Mucosa of descending colon (tissue), 3 donors: ENCODE measurements around the gene IMPDH1. TPM values are rescaled to one million over a fixed set of nuclear protein-coding genes. Genes with fewer than 3 reads are reported as not detected.

Experiments used
- ATAC-seq: fragments of 200-7000 bp; cut with Tn5 transposase; one replicate; pipeline ENCODE4 v1.9.1; 2020; ENCODE audit warnings: mild to moderate bottlenecking, moderate library complexity
- DNase-seq, 3 donors: peaks; one replicate each; pipeline ENCODE4 v3.0.0-alpha.2; 2020
- H3K36me3 ChIP-seq: fragments of 200-600 bp; one replicate; pipeline ENCODE4 v1.8.0; 2021; ENCODE audit warnings: low read depth, mild to moderate bottlenecking
- H3K4me1 ChIP-seq: fragments of 200-600 bp; one replicate; pipeline ENCODE4 v1.8.0; 2021; ENCODE audit warnings: low read depth, mild to moderate bottlenecking
- H3K4me3 ChIP-seq: fragments of 200-600 bp; one replicate; pipeline ENCODE4 v1.8.0; 2021; ENCODE audit warnings: mild to moderate bottlenecking
- H3K9me3 ChIP-seq: fragments of 200-600 bp; one replicate; pipeline ENCODE4 v1.8.0; 2021; ENCODE audit warnings: mild to moderate bottlenecking
- intact Hi-C, 2 donors: fragments of 100-400 bp; cut with DNase I in 1 of 2; cut with micrococcal nuclease in 1 of 2; formaldehyde crosslinking; loops; one replicate each; pipeline versions ENCODE4 v1.11.0 to v1.11.1; 2022; cut with DNase I, micrococcal nuclease
- total RNA-seq, 3 donors: library from RNA; stranded (reverse); fragmentation: NEBNext Ultra II Directional in 2 of 3; extraction: Animal tissue kit (Norgen Biotek cat#: 25700) in 2 of 3; gene quantifications; one replicate each; pipeline versions ENCODE4 v1.2.1 to v1.2.4, GENCODE V29; 2021 to 2023
- TF ChIP-seq, protein P1 (sequence below): fragments of 200-600 bp; IDR thresholded peaks from one replicate; pipeline ENCODE4 v1.8.0; 2022; ENCODE audit warnings: antibody characterized with exemption, mild to moderate bottlenecking
- donor health status: DM: no; HTN: no; CAD: no; lungs with moderate emphysema.
- donor health status: DM: no; HTN: no; CAD: no.
- donor health status: DM: no; HTN: yes; CAD: no.

IMPDH1 gene
- total RNA-seq, 3 donors from 2014 or later: 21.3 to 37.0 (median 35.5) TPM

DNA sequence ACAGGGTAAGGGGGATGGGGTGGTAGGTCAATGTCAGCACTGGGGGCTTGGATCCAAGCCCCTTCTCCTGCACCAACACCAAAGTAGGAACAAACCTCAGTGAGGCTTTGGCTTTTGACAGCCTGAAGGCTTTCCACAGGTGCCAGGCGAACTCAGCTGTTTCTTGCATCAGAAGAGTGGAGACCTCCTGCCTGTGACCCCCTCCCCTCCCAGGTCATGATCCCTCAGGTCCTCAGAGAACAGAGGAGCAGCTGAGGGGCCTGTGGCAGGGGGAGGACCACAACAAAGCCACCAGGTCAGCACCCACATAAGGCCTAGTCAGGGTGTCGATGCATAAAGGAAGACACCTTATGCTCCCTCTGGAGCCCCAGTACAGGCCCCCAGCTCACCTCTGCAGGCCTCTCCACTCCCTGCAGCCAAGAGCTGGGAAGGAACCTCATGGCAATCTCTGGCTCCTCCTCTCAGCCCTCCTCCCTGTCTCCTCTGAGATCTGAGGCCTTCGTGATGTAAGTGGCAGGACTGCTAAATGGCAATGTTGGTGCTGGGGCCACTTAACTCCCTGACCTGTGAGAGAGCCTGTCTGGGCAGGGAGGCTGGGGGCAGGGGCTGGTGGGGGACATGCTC lies 29.2 kb downstream of the IMPDH1 start:
- intact Hi-C loops: no loop called here
- H3K36me3 ChIP-seq: no peaks in the 10 kb centered on the region
- TF ChIP-seq, protein P1, sequence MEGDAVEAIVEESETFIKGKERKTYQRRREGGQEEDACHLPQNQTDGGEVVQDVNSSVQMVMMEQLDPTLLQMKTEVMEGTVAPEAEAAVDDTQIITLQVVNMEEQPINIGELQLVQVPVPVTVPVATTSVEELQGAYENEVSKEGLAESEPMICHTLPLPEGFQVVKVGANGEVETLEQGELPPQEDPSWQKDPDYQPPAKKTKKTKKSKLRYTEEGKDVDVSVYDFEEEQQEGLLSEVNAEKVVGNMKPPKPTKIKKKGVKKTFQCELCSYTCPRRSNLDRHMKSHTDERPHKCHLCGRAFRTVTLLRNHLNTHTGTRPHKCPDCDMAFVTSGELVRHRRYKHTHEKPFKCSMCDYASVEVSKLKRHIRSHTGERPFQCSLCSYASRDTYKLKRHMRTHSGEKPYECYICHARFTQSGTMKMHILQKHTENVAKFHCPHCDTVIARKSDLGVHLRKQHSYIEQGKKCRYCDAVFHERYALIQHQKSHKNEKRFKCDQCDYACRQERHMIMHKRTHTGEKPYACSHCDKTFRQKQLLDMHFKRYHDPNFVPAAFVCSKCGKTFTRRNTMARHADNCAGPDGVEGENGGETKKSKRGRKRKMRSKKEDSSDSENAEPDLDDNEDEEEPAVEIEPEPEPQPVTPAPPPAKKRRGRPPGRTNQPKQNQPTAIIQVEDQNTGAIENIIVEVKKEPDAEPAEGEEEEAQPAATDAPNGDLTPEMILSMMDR: no peak
- no peaks in the 10 kb centered on the region for H3K9me3 ChIP-seq
- H3K4me3 ChIP-seq: no peak overlapping the region
- H3K4me1 ChIP-seq: no peaks in the 10 kb centered on the region
- ATAC-seq (no peak), DNase-seq (no peak)

DNA sequence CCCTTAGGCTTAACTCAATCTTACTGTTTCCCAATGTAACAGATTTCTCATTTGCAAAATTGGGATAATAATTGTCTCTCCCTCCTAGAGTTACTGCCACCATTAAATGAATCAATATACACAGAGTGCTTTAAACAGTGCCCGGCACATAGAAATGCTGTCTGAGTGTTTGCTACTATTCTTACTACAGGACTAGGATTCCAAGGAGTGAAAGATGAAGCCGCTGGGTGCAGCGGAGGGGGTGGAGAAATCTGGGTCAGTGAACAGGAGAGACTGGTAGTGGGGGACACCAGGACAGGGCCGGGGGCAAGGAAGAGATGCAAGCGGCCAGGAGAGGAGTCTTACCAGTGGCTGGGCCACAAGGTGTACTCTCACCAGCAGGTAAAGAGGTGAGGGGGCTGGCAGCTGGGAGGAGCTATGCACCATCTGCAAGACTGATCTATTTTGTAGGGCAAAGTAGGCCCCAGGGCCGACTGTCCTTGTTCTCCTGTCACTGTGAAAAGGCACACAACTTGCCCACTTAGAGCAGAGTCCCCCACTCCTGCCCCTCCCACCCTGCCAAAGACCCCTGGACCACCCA lies 29.8 kb downstream of the IMPDH1 start:
- no peak overlapping the region for H3K4me3 ChIP-seq
- no peaks in the 10 kb centered on the region for H3K36me3 ChIP-seq
- TF ChIP-seq, protein P1: no peak
- DNase-seq (no peak), ATAC-seq (no peak)
- H3K4me1 ChIP-seq: no peaks in the 10 kb centered on the region
- intact Hi-C loops: no loop called here
- no peaks in the 10 kb centered on the region for H3K9me3 ChIP-seq

DNA sequence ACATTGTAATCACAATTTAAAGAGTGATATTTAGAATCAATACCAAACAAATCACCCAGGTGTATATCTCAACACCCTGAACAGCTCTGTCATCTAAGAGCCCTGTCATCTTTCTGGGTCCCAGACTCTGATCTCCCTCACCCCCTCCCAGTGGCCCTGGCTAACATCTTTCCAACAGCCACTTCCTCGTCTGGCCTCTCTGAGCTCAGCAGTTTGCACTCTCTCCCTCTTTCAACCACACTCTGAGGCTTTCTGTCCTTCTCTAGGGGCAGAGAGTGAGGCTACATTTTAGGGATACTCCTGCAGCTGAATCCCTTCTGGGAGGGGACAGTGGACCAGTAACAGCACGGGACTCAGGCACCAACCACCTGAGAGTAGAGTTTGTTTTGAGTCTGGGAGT lies 31.1 kb downstream of the IMPDH1 start:
- TF ChIP-seq, protein P1: no peak
- no peak for DNase-seq
- intact Hi-C loops: no loop called here
- no peaks in the 10 kb centered on the region for H3K36me3 ChIP-seq
- no peaks in the 10 kb centered on the region for H3K9me3 ChIP-seq
- H3K4me3 ChIP-seq: no peak overlapping the region
- no peaks in the 10 kb centered on the region for H3K4me1 ChIP-seq
- no peak for ATAC-seq

DNA sequence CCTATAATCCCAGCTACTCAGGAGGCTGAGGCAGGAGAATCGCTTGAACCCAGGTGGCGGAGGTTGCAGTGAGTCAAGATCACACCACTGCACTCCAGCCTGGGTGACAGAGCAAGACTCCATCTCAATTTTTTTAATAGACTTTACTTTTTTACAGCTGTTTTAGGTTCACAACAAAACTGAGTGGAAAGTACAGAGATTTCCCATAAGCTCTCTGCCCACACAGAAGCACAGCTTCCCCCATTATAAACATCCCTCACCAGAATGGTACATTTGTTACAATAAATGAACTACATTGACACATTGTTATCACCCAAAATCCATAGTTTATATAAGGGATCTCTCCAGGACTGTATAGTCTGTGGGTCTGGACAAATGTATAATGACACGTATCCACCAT lies 33.7 kb downstream of the IMPDH1 start:
- ATAC-seq (no peak), DNase-seq (no peak)
- TF ChIP-seq, protein P1: no peak
- intact Hi-C loops: no loop called here
- no peaks in the 10 kb centered on the region for H3K9me3 ChIP-seq
- H3K4me3 ChIP-seq: no peak overlapping the region
- H3K36me3 ChIP-seq: no peaks in the 10 kb centered on the region
- no peaks in the 10 kb centered on the region for H3K4me1 ChIP-seq

DNA sequence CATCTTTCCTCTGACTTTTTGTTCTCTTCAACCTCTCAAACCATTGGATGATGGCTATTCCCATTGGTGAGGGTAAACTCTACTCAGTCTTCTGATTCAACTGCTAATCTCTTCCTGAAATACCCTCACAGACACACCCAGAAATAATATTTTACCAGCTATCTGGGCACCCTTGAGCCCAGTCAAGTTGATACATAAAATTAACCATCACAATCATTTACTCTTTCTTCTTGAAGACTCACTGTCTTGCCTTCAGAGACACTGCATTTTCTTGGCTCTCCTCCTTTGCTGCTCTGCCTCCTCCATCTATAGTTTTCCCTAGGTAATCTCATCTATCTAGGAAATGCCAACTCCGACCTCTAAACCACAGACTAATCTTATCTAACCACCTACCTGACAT lies 35.7 kb downstream of the IMPDH1 start:
- H3K9me3 ChIP-seq: no peaks in the 10 kb centered on the region
- no peaks in the 10 kb centered on the region for H3K36me3 ChIP-seq
- no peak overlapping the region for H3K4me3 ChIP-seq
- TF ChIP-seq, protein P1: no peak
- ATAC-seq: no peak
- no peaks in the 10 kb centered on the region for H3K4me1 ChIP-seq
- DNase-seq: no peak
- intact Hi-C loops: no loop called here
